ENCODE results near the gene CPLX4. TPM values are rescaled to one million over a fixed set of nuclear protein-coding genes. Genes with fewer than 3 reads are reported as not detected.

The CPLX4 gene
- total RNA-seq, 2 experiments from 2014 or later, result not detected

GRCh38 chr18:59266886-59267502 is 51.5 kb downstream of the CPLX4 start:
- H3K9me3 ChIP-seq (ENCODE audit: control insufficient read depth in 1 of 2, insufficient read depth in 1 of 2, low read length in 2 of 2), result peaks cover 0 to 37% of the 10 kb centered on the region in 2 experiments
- Mint-ChIP-seq H3K36me3 (ENCODE audit: low read depth) (no peaks in the 10 kb centered on the region), H3K27ac (no peak overlapping the region), H3K9me3 (no peaks in the 10 kb centered on the region), H3K27me3 (peaks cover 88% of the 10 kb centered on the region), H3K4me3 (no peak overlapping the region), H3K4me1 (ENCODE audit: low read depth) (peaks cover 50% of the 10 kb centered on the region)
- CTCF ChIA-PET, result no interaction called here
- DNase-seq (no peak), ATAC-seq (ENCODE audit: poor library complexity) (no peak)
- no peaks in the 10 kb centered on the region for H3K36me3 ChIP-seq (ENCODE audit: insufficient read depth, low read length)
- TF ChIP-seq, protein P1, sequence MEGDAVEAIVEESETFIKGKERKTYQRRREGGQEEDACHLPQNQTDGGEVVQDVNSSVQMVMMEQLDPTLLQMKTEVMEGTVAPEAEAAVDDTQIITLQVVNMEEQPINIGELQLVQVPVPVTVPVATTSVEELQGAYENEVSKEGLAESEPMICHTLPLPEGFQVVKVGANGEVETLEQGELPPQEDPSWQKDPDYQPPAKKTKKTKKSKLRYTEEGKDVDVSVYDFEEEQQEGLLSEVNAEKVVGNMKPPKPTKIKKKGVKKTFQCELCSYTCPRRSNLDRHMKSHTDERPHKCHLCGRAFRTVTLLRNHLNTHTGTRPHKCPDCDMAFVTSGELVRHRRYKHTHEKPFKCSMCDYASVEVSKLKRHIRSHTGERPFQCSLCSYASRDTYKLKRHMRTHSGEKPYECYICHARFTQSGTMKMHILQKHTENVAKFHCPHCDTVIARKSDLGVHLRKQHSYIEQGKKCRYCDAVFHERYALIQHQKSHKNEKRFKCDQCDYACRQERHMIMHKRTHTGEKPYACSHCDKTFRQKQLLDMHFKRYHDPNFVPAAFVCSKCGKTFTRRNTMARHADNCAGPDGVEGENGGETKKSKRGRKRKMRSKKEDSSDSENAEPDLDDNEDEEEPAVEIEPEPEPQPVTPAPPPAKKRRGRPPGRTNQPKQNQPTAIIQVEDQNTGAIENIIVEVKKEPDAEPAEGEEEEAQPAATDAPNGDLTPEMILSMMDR (IDR thresholded peaks at IDR 0.05), result no peak
- intact Hi-C loops (cut with DNase I, micrococcal nuclease), result no loop called here
- no peak overlapping the region for H3K27ac ChIP-seq (ENCODE audit: low read depth in 1 of 2, low read length in 2 of 2)
- peaks cover 78 to 91% of the 10 kb centered on the region in 2 experiments for H3K27me3 ChIP-seq (ENCODE audit: control insufficient read depth in 1 of 2, insufficient read depth in 2 of 2, low read length in 2 of 2)
- no peak overlapping the region for H3K4me3 ChIP-seq (ENCODE audit: low read length)
- peaks cover 28% of the 10 kb centered on the region for H3K4me1 ChIP-seq (ENCODE audit: insufficient read depth, low read length)
- POLR2A ChIA-PET, result no interaction called here

GRCh38 chr18:59266459-59266858 is 52.0 kb downstream of the CPLX4 start:
- peaks cover 74 to 85% of the 10 kb centered on the region in 2 experiments for H3K27me3 ChIP-seq (ENCODE audit: control insufficient read depth in 1 of 2, insufficient read depth in 2 of 2, low read length in 2 of 2)
- intact Hi-C loops (cut with DNase I, micrococcal nuclease), result no loop called here

GRCh38 chr18:59265974-59266369 is 52.5 kb downstream of the CPLX4 start:
- Histone ChIP-seq H3K27ac (ENCODE audit: low read depth in 1 of 2, low read length in 2 of 2) (no peak overlapping the region), H3K4me1 (ENCODE audit: insufficient read depth, low read length) (peaks cover 25% of the 10 kb centered on the region), H3K4me3 (ENCODE audit: low read length) (no peak overlapping the region), H3K9me3 (ENCODE audit: control insufficient read depth in 1 of 2, insufficient read depth in 1 of 2, low read length in 2 of 2) (peaks cover 0 to 37% of the 10 kb centered on the region in 2 experiments), H3K36me3 (ENCODE audit: insufficient read depth, low read length) (no peaks in the 10 kb centered on the region), H3K27me3 (ENCODE audit: control insufficient read depth in 1 of 2, insufficient read depth in 2 of 2, low read length in 2 of 2) (peaks cover 70 to 80% of the 10 kb centered on the region in 2 experiments)
- ChIA-PET CTCF (no interaction called here), POLR2A (no interaction called here)
- Mint-ChIP-seq H3K27ac (no peak overlapping the region), H3K4me1 (ENCODE audit: low read depth) (peaks cover 44% of the 10 kb centered on the region), H3K36me3 (ENCODE audit: low read depth) (no peaks in the 10 kb centered on the region), H3K9me3 (peaks cover 2% of the 10 kb centered on the region), H3K4me3 (no peak overlapping the region), H3K27me3 (peaks cover 88% of the 10 kb centered on the region)
- TF ChIP-seq, protein P1 (IDR thresholded peaks at IDR 0.05), result no peak
- no peak for ATAC-seq (ENCODE audit: poor library complexity)
- intact Hi-C loops (cut with DNase I, micrococcal nuclease), result no loop called here
- no peak for DNase-seq

More at GRCh38 chr18:59266459-59266858, 52.0 kb downstream of the CPLX4 start:
- H3K9me3 Mint-ChIP-seq, result peaks cover 2% of the 10 kb centered on the region
- peaks cover 48% of the 10 kb centered on the region for H3K4me1 Mint-ChIP-seq (ENCODE audit: low read depth)
- DNase-seq, result no peak
- peaks cover 88% of the 10 kb centered on the region for H3K27me3 Mint-ChIP-seq
- H3K27ac Mint-ChIP-seq, result no peak overlapping the region
- Histone ChIP-seq H3K27ac (ENCODE audit: low read depth in 1 of 2, low read length in 2 of 2) (no peak overlapping the region), H3K4me3 (ENCODE audit: low read length) (no peak overlapping the region), H3K9me3 (ENCODE audit: control insufficient read depth in 1 of 2, insufficient read depth in 1 of 2, low read length in 2 of 2) (peaks cover 0 to 37% of the 10 kb centered on the region in 2 experiments), H3K36me3 (ENCODE audit: insufficient read depth, low read length) (no peaks in the 10 kb centered on the region), H3K4me1 (ENCODE audit: insufficient read depth, low read length) (peaks cover 25% of the 10 kb centered on the region)
- H3K4me3 Mint-ChIP-seq, result no peak overlapping the region
- ATAC-seq (ENCODE audit: poor library complexity), result no peak
- TF ChIP-seq, protein P1 (IDR thresholded peaks at IDR 0.05), result no peak
- ChIA-PET POLR2A (no interaction called here), CTCF (no interaction called here)
- no peaks in the 10 kb centered on the region for H3K36me3 Mint-ChIP-seq (ENCODE audit: low read depth)
